ENCODE measurements around the gene ATXN7L2.

ATXN7L2 gene

GRCh38 chr1:109484519-109484975 lies 842 bp downstream of the ATXN7L2 start (continued):
- TF ChIP-seq, protein P1, sequence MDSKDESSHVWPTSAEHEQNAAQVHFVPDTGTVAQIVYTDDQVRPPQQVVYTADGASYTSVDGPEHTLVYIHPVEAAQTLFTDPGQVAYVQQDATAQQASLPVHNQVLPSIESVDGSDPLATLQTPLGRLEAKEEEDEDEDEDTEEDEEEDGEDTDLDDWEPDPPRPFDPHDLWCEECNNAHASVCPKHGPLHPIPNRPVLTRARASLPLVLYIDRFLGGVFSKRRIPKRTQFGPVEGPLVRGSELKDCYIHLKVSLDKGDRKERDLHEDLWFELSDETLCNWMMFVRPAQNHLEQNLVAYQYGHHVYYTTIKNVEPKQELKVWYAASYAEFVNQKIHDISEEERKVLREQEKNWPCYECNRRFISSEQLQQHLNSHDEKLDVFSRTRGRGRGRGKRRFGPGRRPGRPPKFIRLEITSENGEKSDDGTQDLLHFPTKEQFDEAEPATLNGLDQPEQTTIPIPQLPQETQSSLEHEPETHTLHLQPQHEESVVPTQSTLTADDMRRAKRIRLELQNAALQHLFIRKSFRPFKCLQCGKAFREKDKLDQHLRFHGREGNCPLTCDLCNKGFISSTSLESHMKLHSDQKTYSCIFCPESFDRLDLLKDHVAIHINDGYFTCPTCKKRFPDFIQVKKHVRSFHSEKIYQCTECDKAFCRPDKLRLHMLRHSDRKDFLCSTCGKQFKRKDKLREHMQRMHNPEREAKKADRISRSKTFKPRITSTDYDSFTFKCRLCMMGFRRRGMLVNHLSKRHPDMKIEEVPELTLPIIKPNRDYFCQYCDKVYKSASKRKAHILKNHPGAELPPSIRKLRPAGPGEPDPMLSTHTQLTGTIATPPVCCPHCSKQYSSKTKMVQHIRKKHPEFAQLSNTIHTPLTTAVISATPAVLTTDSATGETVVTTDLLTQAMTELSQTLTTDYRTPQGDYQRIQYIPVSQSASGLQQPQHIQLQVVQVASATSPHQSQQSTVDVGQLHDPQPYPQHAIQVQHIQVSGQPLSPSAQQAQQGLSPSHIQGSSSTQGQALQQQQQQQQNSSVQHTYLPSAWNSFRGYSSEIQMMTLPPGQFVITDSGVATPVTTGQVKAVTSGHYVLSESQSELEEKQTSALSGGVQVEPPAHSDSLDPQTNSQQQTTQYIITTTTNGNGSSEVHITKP (tag by site-specific recombination; IDR thresholded peaks at IDR 0.05): no peak; the same call in 1 of the 2 replicates
- TF ChIP-seq ZFP3 (tag by site-specific recombination; IDR thresholded peaks at IDR 0.05; ENCODE audit: low read depth) (no peak), ZNF664 (tag by site-specific recombination; IDR thresholded peaks at IDR 0.05) (no peak), OSR2 (tag by site-specific recombination; IDR thresholded peaks at IDR 0.05) (no peak), ZNF175 (tag by site-specific recombination; IDR thresholded peaks at IDR 0.05) (no peak; the same call in 1 of the 2 replicates), ZNF239 (tag by site-specific recombination; IDR thresholded peaks at IDR 0.05) (no peak), ZNF544 (tag by site-specific recombination; IDR thresholded peaks at IDR 0.05) (no peak), ZNF768 (tag by site-specific recombination; IDR thresholded peaks at IDR 0.05) (no peak), ZBTB8A (tag by site-specific recombination; IDR thresholded peaks at IDR 0.05) (no peak; the same call in 1 of the 2 replicates), TCF7L2 (IDR thresholded peaks at IDR 0.05; ENCODE audit: borderline replicate concordance, low read depth, low read length) (no peak), ZNF341 (tag by site-specific recombination; IDR thresholded peaks at IDR 0.05; ENCODE audit: low read depth) (peak; percentile 91), ZNF112 (tag by site-specific recombination; IDR thresholded peaks at IDR 0.05) (no peak), YY1 (tag by site-specific recombination; IDR thresholded peaks at IDR 0.05) (no peak), KLF7 (tag by site-specific recombination; IDR thresholded peaks at IDR 0.05; ENCODE audit: borderline replicate concordance) (no peak), ZNF837 (tag by site-specific recombination; IDR thresholded peaks at IDR 0.05) (no peak), ZNF529 (tag by site-specific recombination; IDR thresholded peaks at IDR 0.05; ENCODE audit: insufficient replicate concordance) (no peak), ZSCAN23 (tag by site-specific recombination; IDR thresholded peaks at IDR 0.05) (no peak), ZNF660 (tag by site-specific recombination; IDR thresholded peaks at IDR 0.05) (no peak)
- TF ChIP-seq, protein P2, sequence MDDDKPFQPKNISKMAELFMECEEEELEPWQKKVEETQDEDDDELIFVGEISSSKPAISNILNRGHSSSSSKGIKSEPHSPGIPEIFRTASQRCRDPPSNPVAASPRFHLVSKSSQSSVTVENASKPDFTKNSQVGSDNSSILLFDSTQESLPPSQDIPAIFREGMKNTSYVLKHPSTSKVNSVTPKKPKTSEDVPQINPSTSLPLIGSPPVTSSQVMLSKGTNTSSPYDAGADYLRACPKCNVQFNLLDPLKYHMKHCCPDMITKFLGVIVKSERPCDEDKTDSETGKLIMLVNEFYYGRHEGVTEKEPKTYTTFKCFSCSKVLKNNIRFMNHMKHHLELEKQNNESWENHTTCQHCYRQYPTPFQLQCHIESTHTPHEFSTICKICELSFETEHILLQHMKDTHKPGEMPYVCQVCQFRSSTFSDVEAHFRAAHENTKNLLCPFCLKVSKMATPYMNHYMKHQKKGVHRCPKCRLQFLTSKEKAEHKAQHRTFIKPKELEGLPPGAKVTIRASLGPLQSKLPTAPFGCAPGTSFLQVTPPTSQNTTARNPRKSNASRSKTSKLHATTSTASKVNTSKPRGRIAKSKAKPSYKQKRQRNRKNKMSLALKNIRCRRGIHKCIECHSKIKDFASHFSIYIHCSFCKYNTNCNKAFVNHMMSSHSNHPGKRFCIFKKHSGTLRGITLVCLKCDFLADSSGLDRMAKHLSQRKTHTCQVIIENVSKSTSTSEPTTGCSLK (tag by site-specific recombination; IDR thresholded peaks at IDR 0.05): no peak
- TF ChIP-seq, protein P3, sequence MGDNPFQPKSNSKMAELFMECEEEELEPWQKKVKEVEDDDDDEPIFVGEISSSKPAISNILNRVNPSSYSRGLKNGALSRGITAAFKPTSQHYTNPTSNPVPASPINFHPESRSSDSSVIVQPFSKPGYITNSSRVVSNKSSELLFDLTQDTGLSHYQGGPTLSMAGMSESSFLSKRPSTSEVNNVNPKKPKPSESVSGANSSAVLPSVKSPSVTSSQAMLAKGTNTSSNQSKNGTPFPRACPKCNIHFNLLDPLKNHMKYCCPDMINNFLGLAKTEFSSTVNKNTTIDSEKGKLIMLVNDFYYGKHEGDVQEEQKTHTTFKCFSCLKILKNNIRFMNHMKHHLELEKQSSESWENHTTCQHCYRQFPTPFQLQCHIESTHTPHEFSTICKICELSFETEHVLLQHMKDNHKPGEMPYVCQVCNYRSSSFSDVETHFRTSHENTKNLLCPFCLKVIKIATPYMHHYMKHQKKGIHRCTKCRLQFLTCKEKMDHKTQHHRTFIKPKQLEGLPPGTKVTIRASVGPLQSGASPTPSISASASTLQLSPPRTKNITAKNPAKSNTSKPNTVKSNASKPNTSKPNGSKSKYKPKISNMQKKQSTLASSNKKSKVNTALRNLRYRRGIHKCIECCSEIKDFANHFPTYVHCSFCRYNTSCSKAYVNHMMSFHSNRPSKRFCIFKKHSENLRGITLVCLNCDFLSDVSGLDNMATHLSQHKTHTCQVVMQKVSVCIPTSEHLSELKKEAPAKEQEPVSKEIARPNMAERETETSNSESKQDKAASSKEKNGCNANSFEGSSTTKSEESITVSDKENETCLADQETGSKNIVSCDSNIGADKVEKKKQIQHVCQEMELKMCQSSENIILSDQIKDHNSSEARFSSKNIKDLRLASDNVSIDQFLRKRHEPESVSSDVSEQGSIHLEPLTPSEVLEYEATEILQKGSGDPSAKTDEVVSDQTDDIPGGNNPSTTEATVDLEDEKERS (tag by site-specific recombination; IDR thresholded peaks at IDR 0.05): no peak
